Caco-2 (cell line): ENCODE results near the gene CADM4. TPM values are rescaled to one million over a fixed set of nuclear protein-coding genes. Genes with fewer than 3 reads are reported as not detected.

ENCODE experiments used
- BruUV-seq: library from RNA; stranded (reverse); fragments of 400-500 nt; replicated peaks from 2 replicates; lab custom pipeline; 2021; lab: Mats Ljungman, UMichigan
- CTCF ChIA-PET: fragments of 300-600 bp; sonication (Branson Sonifier 250); formaldehyde crosslinking; loops from one replicate; lab custom pipeline; 2022; ENCODE audit warnings: antibody characterized with exemption; lab: Charles Lee
- POLR2A ChIA-PET: fragments of 300-600 bp; sonication (Branson Sonifier 250); formaldehyde crosslinking; loops from one replicate; lab custom pipeline; 2022; ENCODE audit warnings: antibody characterized with exemption; lab: Charles Lee
- DNase-seq, 2 experiments: peaks; one replicate each; pipeline versions ENCODE4 v3.0.0 to v3.0.0-alpha.2; 2020 to 2022
- H3K27me3 ChIP-seq: replicated peaks from 2 replicates; pipeline ENCODE4 v1.6.0; 2011; ENCODE audit warnings: low read length; ENCODE audit not compliant: control insufficient read depth, insufficient read depth
- H3K36me3 ChIP-seq: 2 replicates; pipeline ENCODE4 v1.5.1; 2011; ENCODE audit warnings: low read length; ENCODE audit not compliant: control insufficient read depth, insufficient read depth
- H3K4me1 ChIP-seq: fragments of 250-450 bp; sonication (Bioruptor Pico); 2 replicates; pipeline ENCODE4 v1.5.1; 2020; ENCODE audit warnings: mild to moderate bottlenecking
- H3K4me3 ChIP-seq: 2 replicates; pipeline ENCODE4 v1.5.1; 2011; ENCODE audit warnings: low read depth, mild to moderate bottlenecking, control low read depth, low read length
- H3K9me3 ChIP-seq: fragments of 250-450 bp; sonication (Bioruptor Pico); 2 replicates; pipeline ENCODE4 v1.5.1; 2020; ENCODE audit warnings: mild to moderate bottlenecking, moderate library complexity
- H3K27ac Mint-ChIP-seq: one replicate; pipeline ENCODE4 v1.8.0; 2022; ENCODE audit warnings: mixed read lengths; ENCODE audit not compliant: unreplicated experiment
- H3K27me3 Mint-ChIP-seq: one replicate; pipeline ENCODE4 v1.8.0; 2022; ENCODE audit warnings: mixed read lengths; ENCODE audit not compliant: insufficient read depth, unreplicated experiment
- H3K36me3 Mint-ChIP-seq: one replicate; pipeline ENCODE4 v1.8.0; 2022; ENCODE audit warnings: mild to moderate bottlenecking, mixed read lengths; ENCODE audit not compliant: insufficient read depth, unreplicated experiment
- H3K4me1 Mint-ChIP-seq: one replicate; pipeline ENCODE4 v1.8.0; 2022; ENCODE audit warnings: low read depth, mixed read lengths; ENCODE audit not compliant: unreplicated experiment
- H3K4me3 Mint-ChIP-seq: one replicate; pipeline ENCODE4 v1.8.0; 2022; ENCODE audit warnings: mild to moderate bottlenecking, moderate library complexity, mixed read lengths; ENCODE audit not compliant: unreplicated experiment
- H3K9me3 Mint-ChIP-seq: one replicate; pipeline ENCODE4 v1.8.0; 2022; ENCODE audit warnings: mixed read lengths; ENCODE audit not compliant: unreplicated experiment
- intact Hi-C: fragments of 100-400 bp; cut with micrococcal nuclease; formaldehyde crosslinking; loops from one replicate; pipeline ENCODE4 v1.10.0; 2022; ENCODE audit not compliant: unreplicated experiment
- total RNA-seq: library from RNA; stranded (reverse); gene quantifications from 2 replicates; pipeline ENCODE4 v1.2.3, GENCODE V29; 2022
- TF ChIP-seq, protein P1 (sequence below), 2 experiments: fragments of 200-600 bp in 1 of 2; IDR thresholded peaks; 1 replicate in 1 of 2; 2 replicates in 1 of 2; pipeline versions ENCODE4 v1.5.1 to v1.8.0; 2011 to 2022; ENCODE audit warnings: antibody characterized with exemption in 1 of 2, control low read depth in 1 of 2, inconsistent platforms in 1 of 2, low read depth in 1 of 2, low read length in 1 of 2, mild to moderate bottlenecking in 1 of 2, moderate library complexity in 1 of 2; ENCODE audit not compliant: insufficient read depth in 1 of 2, severe bottlenecking in 1 of 2, unreplicated experiment in 1 of 2

Gene CADM4
- total RNA-seq, 1 experiment from 2014 or later: 13.2 TPM

DNA sequence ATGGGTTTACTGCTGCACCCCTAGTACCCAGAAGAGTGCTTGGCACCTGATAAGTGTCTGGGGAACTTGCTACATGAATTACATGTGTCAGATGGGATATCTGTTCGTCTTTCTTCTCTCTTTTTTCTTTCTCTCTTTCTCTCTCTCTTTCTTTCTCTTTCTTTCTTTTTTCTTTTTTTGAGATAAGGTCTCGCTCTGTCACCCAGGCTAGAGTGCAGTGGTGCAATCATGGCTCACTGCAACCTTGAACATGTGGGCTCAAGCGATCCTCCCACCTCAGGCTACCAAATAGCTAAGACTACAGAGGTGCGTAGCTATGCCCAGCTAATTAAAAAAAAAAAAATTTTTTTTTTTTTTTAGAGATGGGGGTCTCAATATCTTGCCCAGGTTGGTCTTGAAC, 6.1 kb downstream of the CADM4 start:
- H3K4me3 Mint-ChIP-seq: no peak overlapping the region

DNA sequence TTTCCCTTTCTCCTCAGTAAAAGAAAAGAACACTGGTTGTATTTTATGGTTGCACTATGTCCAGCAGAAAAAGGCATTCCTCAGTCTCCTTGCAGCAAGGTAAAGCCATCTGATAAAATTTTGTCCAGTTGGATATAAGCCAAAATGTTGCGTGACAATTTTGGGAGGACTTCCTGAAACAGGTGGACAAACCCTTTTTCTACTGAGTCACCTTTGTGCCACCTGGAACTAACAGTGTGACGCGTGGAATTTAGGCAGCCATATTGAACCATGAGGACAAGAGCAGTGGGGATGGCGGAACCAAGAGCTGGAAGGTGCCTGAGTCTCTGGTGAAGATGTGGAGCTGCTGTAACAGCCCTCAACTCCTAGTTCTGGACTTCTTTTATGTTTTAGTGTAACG, 8.2 kb downstream of the CADM4 start:
- Histone ChIP-seq H3K4me1 (peaks cover 14% of the 10 kb centered on the region; the same call in 1 of the 2 replicates), H3K36me3 (no peaks in the 10 kb centered on the region), H3K4me3 (no peak overlapping the region), H3K9me3 (no peaks in the 10 kb centered on the region), H3K27me3 (no peaks in the 10 kb centered on the region; the same call in 1 of the 2 replicates)
- TF ChIP-seq, protein P1, sequence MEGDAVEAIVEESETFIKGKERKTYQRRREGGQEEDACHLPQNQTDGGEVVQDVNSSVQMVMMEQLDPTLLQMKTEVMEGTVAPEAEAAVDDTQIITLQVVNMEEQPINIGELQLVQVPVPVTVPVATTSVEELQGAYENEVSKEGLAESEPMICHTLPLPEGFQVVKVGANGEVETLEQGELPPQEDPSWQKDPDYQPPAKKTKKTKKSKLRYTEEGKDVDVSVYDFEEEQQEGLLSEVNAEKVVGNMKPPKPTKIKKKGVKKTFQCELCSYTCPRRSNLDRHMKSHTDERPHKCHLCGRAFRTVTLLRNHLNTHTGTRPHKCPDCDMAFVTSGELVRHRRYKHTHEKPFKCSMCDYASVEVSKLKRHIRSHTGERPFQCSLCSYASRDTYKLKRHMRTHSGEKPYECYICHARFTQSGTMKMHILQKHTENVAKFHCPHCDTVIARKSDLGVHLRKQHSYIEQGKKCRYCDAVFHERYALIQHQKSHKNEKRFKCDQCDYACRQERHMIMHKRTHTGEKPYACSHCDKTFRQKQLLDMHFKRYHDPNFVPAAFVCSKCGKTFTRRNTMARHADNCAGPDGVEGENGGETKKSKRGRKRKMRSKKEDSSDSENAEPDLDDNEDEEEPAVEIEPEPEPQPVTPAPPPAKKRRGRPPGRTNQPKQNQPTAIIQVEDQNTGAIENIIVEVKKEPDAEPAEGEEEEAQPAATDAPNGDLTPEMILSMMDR (IDR thresholded peaks at IDR 0.05; ENCODE audit: insufficient read depth in 1 of 2, low read depth in 1 of 2, low read length in 1 of 2, severe bottlenecking in 1 of 2, unreplicated experiment in 1 of 2): no peak
- Mint-ChIP-seq H3K36me3 (no peaks in the 10 kb centered on the region), H3K4me3 (no peak overlapping the region), H3K27ac (no peak overlapping the region), H3K9me3 (no peaks in the 10 kb centered on the region), H3K4me1 (peaks cover 10% of the 10 kb centered on the region), H3K27me3 (no peaks in the 10 kb centered on the region)
- intact Hi-C loops: no loop called here
- ChIA-PET CTCF (no interaction called here), POLR2A (no interaction called here)
- no TSS peak for BruUV-seq
- DNase-seq: no peak

More for the DNA sequence above, 6.1 kb downstream of the CADM4 start:
- no peaks in the 10 kb centered on the region; the same call in 1 of the 2 replicates for H3K27me3 ChIP-seq
- intact Hi-C loops: no loop called here
- TF ChIP-seq, protein P1 (IDR thresholded peaks at IDR 0.05; ENCODE audit: insufficient read depth in 1 of 2, low read depth in 1 of 2, low read length in 1 of 2, severe bottlenecking in 1 of 2, unreplicated experiment in 1 of 2): no peak
- Mint-ChIP-seq H3K9me3 (no peaks in the 10 kb centered on the region), H3K4me1 (peaks cover 10% of the 10 kb centered on the region), H3K27me3 (no peaks in the 10 kb centered on the region), H3K36me3 (no peaks in the 10 kb centered on the region), H3K27ac (no peak overlapping the region)
- H3K9me3 ChIP-seq: no peaks in the 10 kb centered on the region
- ChIA-PET CTCF (no interaction called here), POLR2A (interaction anchor here (0.6 kb wide), 1 partner anchor 59 kb away, joined by 3 read pairs; no protein-coding TSS in a partner anchor)
- no peak for DNase-seq
- peaks cover 14% of the 10 kb centered on the region; the same call in 1 of the 2 replicates for H3K4me1 ChIP-seq
- no peak overlapping the region for H3K4me3 ChIP-seq
- no peaks in the 10 kb centered on the region for H3K36me3 ChIP-seq
- BruUV-seq: no TSS peak

DNA sequence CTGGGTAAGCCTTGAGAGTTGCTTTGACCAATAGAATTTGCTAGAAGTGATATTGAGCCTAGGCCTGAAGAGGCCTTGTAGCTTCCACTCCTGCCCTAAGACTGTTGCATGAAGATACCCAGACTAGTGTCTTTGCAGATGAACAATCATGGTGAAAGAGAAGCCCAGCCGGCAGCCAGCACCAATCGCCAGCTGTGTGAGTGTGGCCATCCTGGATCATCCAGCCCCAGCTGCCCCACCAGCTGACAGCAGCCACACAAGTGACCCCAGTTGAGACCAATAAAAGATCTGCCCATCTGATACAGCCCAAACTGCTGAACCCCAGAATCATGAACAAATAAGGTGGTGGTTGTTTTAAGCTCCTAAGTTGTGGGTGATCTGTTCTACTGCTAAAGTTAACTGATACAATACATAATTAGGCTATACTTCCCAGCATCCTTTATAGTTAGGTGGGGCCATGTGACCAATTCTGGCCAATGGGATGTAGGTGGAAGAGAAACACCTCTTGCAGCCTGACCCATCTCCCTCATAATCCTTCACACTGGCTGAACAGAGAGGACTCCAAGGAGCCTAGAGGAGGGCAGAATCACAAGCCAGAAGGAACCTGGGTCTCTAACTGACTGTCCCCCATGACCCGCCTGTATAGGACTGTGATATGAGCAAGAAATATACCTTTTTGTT, 10.9 kb downstream of the CADM4 start:
- ChIA-PET CTCF (interaction anchor here (0.6 kb wide), 1 partner anchor 85 kb away, joined by 4 read pairs; no protein-coding TSS in a partner anchor), POLR2A (no interaction called here)
- Histone ChIP-seq H3K27me3 (no peaks in the 10 kb centered on the region), H3K4me1 (no peaks in the 10 kb centered on the region), H3K36me3 (no peaks in the 10 kb centered on the region), H3K9me3 (no peaks in the 10 kb centered on the region), H3K4me3 (no peak overlapping the region)
- no peak for DNase-seq
- H3K27ac Mint-ChIP-seq: no peak overlapping the region
- no TSS peak for BruUV-seq
- peaks cover 6% of the 10 kb centered on the region for H3K36me3 Mint-ChIP-seq
- no peaks in the 10 kb centered on the region for H3K4me1 Mint-ChIP-seq
- intact Hi-C loops: no loop called here
- no peaks in the 10 kb centered on the region for H3K9me3 Mint-ChIP-seq
- no peak overlapping the region for H3K4me3 Mint-ChIP-seq
- TF ChIP-seq, protein P1 (IDR thresholded peaks at IDR 0.05; ENCODE audit: insufficient read depth in 1 of 2, low read depth in 1 of 2, low read length in 1 of 2, severe bottlenecking in 1 of 2, unreplicated experiment in 1 of 2): no peak
- no peaks in the 10 kb centered on the region for H3K27me3 Mint-ChIP-seq
